Stimulated activated CD4-positive, alpha-beta T cell treated with anti-CD3 and anti-CD28 coated beads, Interleukin-2, amount 100 ng/mL, for 48 hours (primary cell): ENCODE data around the gene C1orf35.

Experiments
- DNase-seq, 2 donors: peaks; one replicate each; pipeline ENCODE4 v3.0.0-alpha.2; 2020

The C1orf35 gene

DNA sequence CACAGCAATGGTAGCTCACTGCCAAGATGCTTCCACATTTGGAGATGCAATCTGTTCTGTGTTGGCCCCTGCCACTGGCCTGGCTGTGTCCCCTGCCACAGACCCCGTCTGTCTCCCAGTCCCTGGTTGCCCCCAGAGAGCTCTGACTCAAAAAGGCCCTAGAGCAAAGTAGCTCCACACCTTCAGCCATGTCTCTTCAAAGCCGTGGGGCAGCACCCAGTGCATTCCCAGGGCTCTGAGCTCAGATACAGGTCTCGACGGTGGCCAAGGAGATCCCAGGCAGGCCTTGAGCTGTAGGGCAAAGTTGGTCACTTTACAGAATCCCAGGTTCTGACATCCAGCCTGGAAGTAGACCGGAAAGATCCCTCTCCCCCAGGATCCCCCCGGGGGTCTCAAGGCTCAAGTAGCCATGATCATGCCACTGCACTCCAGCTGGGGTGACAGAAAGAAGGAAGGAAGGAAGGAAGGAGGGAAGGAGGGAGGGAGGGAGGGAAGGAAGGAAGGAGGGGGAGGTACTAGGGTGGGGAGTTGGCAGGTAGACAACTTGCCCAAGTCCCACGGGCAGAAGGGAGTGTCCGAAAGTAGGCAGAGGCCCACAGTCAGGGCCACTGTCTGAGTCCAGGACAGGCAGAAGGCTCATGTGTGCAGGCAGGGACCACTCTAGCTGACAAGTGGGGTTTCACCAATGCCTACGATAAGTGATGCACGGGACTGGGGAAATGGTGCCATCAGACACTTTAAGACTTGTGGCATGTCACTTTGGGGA lies 25.4 kb downstream of the C1orf35 start:
- no peak for DNase-seq

- DNase-seq: no peak
Observed at GRCh38 chr1:228076796-228077430, 26.2 kb downstream of the C1orf35 start.

DNA sequence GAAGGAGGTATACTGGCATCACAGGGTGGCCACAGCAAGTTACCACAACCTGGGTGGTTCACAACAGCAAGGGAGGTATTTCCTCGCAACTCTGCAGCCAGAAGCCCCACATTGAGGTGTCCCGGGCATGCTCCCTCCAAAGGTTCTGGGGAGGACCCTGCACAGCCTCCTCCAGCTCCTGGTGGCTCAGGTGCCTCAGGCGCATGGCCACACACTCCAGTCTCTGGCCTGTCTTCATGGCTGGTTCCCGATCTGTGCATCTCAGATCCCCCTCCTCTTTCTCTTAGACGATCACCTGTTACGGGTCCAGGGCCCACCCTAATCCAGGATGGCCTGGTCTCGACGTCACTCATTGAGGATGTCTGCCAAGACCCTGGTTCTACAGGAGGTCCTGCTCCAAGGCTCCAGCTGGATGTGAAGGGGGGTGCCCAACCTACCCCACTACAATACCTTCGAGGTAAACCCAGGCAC lies 27.3 kb downstream of the C1orf35 start:
- DNase-seq: no peak

DNA sequence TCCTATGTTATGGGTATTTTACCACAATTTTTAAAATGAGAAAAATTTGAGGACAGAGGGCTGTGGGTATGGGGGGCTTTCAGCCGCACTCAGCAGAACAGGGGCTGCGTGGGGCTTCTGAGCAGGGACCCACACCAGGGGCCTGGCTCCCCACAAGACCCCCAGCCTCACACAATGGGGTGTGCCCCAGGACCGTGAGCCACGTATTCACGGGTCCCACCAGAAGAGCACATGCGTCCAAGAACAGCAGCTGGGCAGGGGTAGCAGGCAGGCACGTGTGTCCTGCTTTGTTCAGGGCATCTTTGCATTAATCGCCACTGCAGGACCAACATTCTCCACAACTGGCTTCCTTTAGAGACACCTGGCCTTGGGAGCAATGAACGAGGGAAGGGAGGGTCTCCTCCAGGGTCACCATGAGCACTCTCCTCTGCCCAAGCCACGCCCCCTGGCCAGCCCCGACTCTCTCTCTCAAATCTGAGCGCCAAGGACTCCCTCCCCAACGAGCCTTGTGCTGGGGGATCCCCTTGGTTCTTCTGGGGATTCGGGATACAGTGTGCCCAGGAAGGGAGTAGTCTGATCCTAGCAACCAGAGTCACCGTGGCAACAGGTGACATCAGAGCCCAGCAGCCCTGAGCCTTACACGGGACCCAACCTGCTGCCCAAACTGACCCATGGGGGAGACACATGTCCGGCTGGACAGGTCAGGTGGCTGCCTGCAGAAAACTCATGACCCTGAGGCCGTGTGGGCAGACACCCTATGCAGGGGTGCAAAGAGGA lies 28.0 kb downstream of the C1orf35 start:
- no peak for DNase-seq

DNA sequence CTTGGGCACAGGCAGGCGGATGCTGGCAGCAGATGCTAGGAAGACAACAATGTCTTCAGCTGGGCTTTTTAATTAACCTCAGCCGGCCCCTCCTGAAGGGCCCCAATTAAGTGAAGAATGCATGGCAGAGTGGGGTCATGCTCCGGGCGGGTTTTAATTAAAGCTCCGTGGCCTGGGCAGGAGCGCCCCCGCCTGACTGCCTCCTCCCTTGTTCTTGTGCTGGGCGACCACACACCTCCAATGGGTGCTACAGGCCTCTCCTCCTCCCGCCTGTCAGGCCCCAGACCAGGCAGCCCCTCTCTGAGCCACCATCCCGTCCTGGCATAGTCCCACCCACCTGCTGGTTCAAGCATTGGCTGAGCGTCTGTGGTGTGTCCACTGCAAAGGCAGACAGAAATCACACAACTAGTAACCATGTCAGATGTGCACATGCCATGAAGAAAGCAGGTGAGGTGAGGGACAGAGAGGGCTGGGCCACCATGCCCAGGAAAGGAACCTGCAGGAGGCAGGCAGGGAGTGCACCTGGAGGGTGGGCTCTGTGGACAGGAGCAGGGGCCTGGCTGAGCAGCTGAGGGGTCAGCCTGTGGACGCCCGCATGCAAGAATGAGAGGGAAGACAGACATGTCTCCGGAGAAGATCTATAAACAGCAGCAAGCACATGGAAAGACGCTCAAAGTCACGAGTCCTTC lies 29.1 kb downstream of the C1orf35 start:
- no peak for DNase-seq

DNA sequence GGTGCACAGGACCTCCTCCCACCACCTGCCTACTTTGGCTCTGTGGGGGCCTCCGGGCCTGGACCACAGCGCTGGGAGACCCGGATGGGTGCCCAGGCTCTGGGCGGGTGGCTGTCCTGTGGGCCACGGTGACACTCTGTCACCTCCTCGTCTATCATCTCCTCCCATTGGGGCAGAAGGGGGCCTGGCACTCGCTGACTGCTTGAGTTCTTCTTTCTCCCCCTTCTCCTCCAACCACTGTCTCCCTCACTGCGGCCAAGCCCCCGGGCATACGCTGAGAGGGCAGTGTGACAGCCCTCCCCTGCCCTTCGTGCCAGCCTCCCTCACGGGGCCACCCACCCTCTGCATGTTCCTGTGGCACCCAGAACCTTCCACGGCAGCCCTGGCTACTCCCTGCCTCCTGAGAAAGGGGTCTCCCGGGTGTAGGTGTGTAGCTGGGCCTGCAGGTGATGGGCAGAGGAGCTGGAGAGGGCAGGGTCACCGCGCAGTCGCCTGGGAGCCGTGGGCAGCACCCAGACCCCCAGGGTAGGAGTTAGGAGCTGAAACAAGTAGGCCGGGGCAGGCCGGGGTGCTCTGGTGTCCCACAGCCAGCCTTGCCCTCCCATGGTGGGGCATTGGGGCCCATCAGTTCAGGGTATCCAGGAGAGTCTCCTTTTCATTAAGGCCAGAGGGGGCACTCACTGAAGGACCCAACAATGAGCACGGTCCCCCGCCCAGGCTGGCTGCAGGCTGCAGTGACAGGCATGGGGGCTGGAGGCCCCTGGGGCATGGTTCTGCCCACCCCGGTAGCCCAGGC lies 29.9 kb downstream of the C1orf35 start:
- DNase-seq: no peak

DNA sequence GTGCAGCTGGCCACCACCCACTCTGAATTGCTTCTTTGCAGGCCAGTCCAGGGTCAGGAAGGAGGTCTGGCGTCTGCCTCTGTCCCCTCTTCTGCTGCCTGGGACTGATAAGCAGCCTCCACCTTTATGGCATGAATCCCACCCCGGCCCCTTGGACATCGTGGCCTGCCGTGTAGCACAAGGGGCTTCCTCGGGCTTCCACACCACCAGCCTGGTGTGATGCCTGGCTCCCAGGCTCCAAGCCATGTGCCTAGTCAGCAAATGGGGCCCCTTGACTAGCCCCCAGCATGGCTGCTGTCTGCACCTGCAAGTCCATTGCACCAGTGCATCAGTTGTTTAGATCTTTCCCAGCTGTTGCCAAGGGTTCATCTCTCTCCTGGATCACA lies 30.5 kb downstream of the C1orf35 start:
- DNase-seq: no peak

DNA sequence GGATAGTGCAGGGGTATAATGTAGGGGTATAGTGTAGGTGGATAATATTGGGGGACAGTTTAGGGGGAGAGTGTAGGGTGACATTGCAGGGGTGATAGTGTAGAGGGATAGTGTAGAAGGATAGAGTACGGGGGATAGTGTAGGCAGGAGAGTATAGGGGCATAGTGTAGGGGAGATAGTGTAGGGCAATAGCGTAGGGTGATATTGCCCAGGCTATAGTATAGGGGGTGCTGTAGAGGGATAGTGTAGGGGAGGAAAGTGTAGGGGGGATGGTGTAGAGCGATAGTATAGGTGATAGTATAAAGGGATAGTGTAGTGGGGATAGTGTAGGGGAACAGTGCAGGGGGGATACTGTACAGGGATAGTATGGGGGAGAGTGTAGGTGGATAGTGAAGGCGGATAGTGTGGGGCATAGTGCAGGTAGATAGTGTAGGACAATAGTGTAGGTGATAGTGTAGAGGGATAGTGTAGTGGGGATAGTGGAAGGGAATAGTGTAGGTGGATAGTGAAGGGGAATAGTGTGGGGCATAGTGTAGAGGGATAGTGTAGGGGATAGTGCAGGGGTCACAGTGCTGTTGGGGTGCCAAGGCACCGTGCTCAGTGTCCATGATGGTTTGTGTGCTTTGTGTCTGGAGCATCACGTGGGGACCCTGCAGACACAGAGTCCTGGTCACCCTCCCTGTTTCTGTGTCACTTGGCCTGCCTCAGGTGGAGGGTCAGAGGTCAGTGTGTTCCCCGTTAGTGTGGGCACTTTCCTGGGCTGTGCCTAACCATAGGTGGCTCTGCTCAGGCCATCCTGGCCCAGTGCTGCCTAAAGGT lies 31.1 kb downstream of the C1orf35 start:
- DNase-seq: no peak

DNA sequence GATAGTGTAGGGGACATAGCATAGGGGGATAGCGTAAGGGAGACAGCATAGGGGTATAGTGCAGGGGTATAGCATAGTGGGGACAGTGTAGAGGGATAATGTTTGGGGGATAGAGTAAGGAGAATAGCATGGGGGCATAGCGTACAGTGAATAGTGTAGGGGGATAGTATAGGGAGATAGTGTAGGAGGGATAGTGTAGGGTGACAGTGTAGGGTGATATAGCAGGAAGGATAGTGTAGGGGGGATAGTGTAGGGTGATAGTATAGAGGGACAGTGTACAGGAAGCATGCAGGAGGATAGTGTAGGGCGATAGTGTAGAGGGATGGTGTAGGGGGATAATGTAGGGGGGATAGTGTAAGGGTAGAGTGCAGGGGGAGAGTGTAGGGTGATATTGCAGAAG lies 32.3 kb downstream of the C1orf35 start:
- no peak for DNase-seq

DNA sequence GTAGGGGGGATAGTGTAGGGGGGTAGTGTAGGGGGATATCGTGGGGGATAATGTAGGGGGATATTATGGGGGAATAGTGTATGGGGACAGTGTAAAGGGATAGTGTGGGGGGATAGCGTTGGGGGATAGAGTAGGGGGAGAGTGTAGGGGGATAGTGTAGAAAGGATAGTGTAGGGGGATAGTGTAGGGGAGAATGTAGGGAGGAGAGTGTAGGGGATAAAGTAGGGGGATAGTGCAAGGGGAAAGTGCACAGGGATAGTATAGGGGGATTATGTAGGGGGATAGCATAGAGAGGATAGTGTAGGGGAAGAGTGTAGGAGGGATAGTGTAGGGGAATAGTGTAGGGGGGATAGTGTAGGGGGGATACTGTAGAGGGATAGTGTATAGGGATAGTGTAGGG lies 33.0 kb downstream of the C1orf35 start:
- DNase-seq: no peak

- DNase-seq: no peak
Observed at GRCh38 chr1:228068359-228068758, 34.8 kb downstream of the C1orf35 start.

DNA sequence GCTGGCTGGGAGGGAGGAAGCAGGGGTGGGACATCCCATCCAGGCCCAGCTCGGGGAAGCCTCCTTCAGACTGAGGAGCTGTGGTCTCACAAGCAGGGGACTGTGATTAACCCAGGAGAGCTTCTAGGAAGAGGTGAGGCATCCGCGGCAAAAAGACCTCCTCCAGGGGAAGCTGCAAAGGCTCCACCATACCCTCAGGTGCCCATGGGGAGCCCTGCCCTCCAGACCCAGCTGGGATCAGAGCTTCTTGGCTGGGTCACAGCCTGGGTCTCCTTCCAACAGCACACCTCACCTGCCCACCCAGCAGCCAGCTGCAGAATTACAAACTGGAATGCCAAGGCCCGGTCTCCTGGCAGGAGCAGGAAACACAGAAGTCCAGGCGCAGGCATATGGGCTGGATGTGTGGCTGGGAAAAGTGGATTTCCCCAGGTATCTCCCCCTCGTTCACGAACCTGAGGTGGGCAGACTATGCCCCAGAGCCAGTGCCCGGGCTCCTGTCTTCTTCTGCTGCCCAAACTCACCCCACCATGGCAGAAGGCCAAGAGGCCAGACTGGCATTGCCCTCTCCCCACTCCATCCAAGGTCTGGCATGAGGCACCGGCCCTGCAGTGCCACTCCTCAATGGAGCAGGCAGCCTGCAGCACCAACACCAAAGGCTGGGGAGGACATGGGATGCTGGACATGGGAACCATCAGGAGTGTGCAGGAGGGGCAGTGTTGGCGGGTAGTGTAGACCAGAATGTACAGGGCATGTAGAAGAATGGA lies 36.1 kb downstream of the C1orf35 start:
- no peak for DNase-seq

- no peak for DNase-seq
Observed at GRCh38 chr1:228066416-228066815, 36.7 kb downstream of the C1orf35 start.

DNA sequence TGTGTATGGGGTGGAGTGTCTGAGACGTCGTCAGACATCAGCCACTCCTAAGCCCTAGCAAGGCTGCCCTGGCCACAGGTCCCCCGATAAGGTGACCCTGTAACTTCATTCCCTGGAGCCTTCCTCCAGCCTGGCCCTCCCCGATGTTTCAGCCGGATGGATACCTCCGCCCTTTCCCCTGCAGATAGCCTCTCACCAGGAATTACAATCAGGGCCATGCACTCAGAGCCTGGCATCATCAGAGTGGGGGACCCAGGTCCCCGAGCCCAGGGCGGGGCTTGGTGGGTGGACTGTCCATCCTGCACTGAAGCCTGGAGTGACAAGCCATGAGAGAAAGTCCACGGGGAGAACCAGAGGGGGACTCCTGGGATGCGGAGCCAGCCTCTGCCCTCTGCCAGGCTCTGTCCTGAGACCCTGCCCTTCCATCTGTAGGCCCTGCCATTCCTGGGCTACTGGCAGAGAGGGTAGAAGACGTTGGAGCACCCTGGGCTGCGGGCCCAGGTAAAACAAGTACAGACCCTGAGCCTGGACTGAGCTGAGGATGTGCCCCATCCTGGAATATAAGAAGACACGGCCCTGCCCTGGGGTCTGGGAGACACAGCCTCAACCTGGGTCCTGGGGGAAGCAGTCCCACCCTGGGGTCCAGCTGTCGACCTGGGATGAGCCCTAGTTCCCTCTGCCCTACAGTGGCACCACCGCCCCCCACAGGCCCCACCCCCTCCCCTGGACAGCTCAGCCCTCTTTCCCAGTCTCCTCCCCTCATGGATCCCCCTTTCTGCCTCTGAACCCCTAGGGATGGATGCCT lies 37.4 kb downstream of the C1orf35 start:
- DNase-seq: no peak

DNA sequence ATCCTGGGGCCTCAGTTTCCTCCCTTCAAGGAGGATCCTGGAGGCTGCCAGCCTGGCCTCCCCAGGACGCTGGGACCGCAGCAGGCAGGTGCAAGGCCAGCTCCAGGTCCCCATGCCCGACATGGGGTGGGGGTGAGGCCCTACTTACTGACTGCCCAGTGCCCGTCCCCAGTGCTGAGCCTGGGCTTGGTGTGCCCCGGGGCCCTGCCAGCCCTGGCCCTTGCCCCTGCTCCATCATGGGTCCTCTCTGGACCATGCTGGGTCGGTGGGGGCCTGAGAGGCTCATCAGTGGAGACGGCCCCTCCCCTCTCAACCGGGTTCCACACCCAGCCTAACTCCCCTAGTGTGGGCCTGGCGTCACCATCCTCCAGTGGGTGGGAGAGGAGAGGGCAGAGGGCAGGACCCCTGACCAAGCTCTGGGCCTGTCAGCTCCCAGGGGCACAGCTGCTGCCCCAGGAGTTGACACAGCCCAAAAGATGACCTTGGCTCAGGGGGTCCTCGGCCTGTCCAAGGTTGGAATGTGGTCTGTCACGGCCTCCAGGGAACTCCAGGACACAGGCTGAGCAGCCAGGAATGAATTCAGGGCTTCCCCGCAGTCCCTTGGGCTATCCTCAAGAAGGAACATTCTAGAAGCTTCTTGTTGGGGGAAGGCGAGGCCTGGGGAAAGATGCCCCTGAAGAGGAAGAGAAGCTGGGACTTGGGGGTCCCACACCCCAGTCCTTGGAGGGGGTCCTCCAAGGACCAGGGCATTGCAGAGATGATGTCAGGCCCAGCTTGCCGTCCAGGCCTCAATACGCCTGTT lies 38.2 kb downstream of the C1orf35 start:
- no peak for DNase-seq

- DNase-seq: no peak
Observed at GRCh38 chr1:228064296-228064695, 38.8 kb downstream of the C1orf35 start.

- DNase-seq: no peak
Observed at GRCh38 chr1:228063251-228064191, 39.6 kb downstream of the C1orf35 start.

DNA sequence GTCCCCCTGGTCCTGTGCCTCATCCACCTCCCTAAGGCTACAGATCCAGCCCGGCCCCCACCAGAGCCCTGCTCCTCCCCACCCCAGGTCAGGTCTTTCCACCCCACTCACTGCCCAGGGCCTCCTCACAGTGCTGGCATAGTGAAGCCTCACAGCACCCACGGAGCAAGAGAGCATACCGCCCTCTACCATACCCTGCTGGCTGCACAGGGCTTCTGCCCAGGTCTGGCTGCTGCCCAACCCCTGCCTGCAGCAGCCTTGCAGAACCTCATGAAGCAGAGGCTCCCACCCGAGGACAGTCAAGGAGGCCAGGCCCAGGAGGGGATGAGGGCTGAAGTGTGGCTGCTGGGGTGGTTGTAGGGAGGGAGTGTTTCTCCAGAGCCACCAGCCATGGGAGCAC lies 40.3 kb downstream of the C1orf35 start:
- DNase-seq: no peak
